Cardiac muscle cell (in vitro differentiated cells and primary cell): ENCODE data around the gene CENPA. TPM values are rescaled to one million over a fixed set of nuclear protein-coding genes. Genes with fewer than 3 reads are reported as not detected.
A peak's percentile ranks its signal among the peaks of the same experiment; 100 is the strongest.
"Not testable (repeated sequence)": the region's sequence is repeated elsewhere in the genome, so short reads cannot be mapped to it uniquely, and the experiment has no call there.

Source experiments
- DNase-seq, 2 donors: peaks; one replicate each; pipeline versions ENCODE4 v3.0.0 to v3.0.0-alpha.2; 2010 to 2017; ENCODE audit warnings: low read depth in 1 of 2, low spot score in 1 of 2
- H3K27ac ChIP-seq: fragments of 200-600 bp; sonication (generic); 2 replicates; pipeline ENCODE4 v1.5.1; 2016
- H3K27me3 ChIP-seq: fragments of 200-600 bp; sonication (generic); 2 replicates; pipeline ENCODE4 v1.6.0; 2016; ENCODE audit warnings: control low read depth
- H3K36me3 ChIP-seq: fragments of 200-600 bp; sonication (generic); 2 replicates; pipeline ENCODE4 v1.5.1; 2016; ENCODE audit warnings: control low read depth
- H3K4me1 ChIP-seq: fragments of 200-600 bp; sonication (generic); 2 replicates; pipeline ENCODE4 v1.8.1; 2017; ENCODE audit warnings: low read depth, mild to moderate bottlenecking, mixed run types
- H3K4me3 ChIP-seq: fragments of 200-600 bp; sonication (generic); 2 replicates; pipeline ENCODE4 v1.5.1; 2016; ENCODE audit warnings: mild to moderate bottlenecking
- H3K9me3 ChIP-seq: fragments of 200-600 bp; sonication (generic); 2 replicates; pipeline ENCODE4 v1.5.1; 2017; ENCODE audit warnings: low read depth, mild to moderate bottlenecking, control low read depth
- CTCF ChIP-seq: IDR thresholded peaks from 2 replicates; pipeline ENCODE4 v1.5.1; 2012; ENCODE audit warnings: low read depth, mild to moderate bottlenecking, low read length
- polyA plus RNA-seq: library from polyadenylated mRNA; unstranded; fragments of >200 nt; fragmentation: Nextera tagmentation; extraction: Ambion mirVana; gene quantifications from 2 replicates; pipeline ENCODE4 v1.2.1, GENCODE V29; 2016
- total RNA-seq: library from RNA; depleted of rRNA; stranded (reverse); fragments of >200 nt; gene quantifications from 2 replicates; pipeline ENCODE4 v1.2.3, GENCODE V29; 2016

Gene CENPA
- total and polyA plus RNA-seq, 2 experiments from 2014 or later = 5.1 to 18.6 TPM

GRCh38 chr2:26811791-26812694 lies 26.2 kb downstream of the CENPA start:
- DNase-seq = no peak
- no peaks in the 10 kb centered on the region for H3K27me3 ChIP-seq
- no peaks in the 10 kb centered on the region for H3K36me3 ChIP-seq
- no peak overlapping the region for H3K27ac ChIP-seq
- H3K9me3 ChIP-seq = no peaks in the 10 kb centered on the region
- TF ChIP-seq CTCF = no peak
- no peak overlapping the region for H3K4me3 ChIP-seq
- H3K4me1 ChIP-seq = no peaks in the 10 kb centered on the region

GRCh38 chr2:26812731-26813130 lies 26.9 kb downstream of the CENPA start:
- DNase-seq = no peak
- no peaks in the 10 kb centered on the region for H3K9me3 ChIP-seq
- no peak overlapping the region for H3K4me3 ChIP-seq
- no peaks in the 10 kb centered on the region for H3K27me3 ChIP-seq
- no peaks in the 10 kb centered on the region for H3K4me1 ChIP-seq
- no peaks in the 10 kb centered on the region for H3K36me3 ChIP-seq
- H3K27ac ChIP-seq = no peak overlapping the region
- no peak for TF ChIP-seq CTCF

- H3K4me3 ChIP-seq, H3K27ac ChIP-seq, H3K9me3 ChIP-seq, H3K4me1 ChIP-seq, H3K36me3 ChIP-seq, H3K27me3 ChIP-seq, DNase-seq: not testable (repeated sequence)
Measured at GRCh38 chr2:26814072-26814765, 28.4 kb downstream of the CENPA start.

GRCh38 chr2:26816893-26817292 lies 31.0 kb downstream of the CENPA start:
- H3K4me1 ChIP-seq = no peaks in the 10 kb centered on the region
- H3K27ac ChIP-seq = no peak overlapping the region
- DNase-seq = peak in 1 of 2 donors; percentile 6
- no peak overlapping the region for H3K4me3 ChIP-seq
- no peaks in the 10 kb centered on the region for H3K27me3 ChIP-seq
- H3K9me3 ChIP-seq = no peaks in the 10 kb centered on the region
- H3K36me3 ChIP-seq = no peaks in the 10 kb centered on the region
- TF ChIP-seq CTCF = no peak

DNA sequence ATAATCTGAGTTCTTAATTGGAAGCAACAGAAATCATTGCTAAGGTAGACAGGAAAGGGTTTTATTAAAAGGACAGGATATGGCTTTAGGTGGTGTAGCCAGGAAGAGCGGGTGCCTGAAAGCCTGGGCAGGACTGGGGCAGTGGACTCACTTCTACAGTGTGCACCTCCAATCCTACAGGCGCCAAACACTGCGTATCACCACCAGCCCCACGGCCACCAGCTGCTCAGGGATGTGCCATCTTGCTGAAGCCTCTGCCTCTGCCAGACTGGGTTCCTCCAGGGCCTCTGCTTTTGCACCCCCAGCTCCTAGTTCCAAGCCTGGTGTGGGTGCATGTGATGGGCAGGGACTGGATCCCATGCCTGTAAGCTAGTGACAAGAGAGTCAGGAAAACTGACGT lies 32.4 kb downstream of the CENPA start:
- DNase-seq = no peak
- Histone ChIP-seq H3K9me3 (no peaks in the 10 kb centered on the region), H3K4me1 (no peaks in the 10 kb centered on the region), H3K4me3 (no peak overlapping the region), H3K27ac (no peak overlapping the region), H3K27me3 (no peaks in the 10 kb centered on the region), H3K36me3 (no peaks in the 10 kb centered on the region)
- no peak for TF ChIP-seq CTCF

- Histone ChIP-seq H3K27ac (no peak overlapping the region), H3K27me3 (no peaks in the 10 kb centered on the region), H3K4me3 (no peak overlapping the region), H3K36me3 (no peaks in the 10 kb centered on the region), H3K9me3 (no peaks in the 10 kb centered on the region), H3K4me1 (no peaks in the 10 kb centered on the region)
- no peak for DNase-seq
- no peak for TF ChIP-seq CTCF
Measured at GRCh38 chr2:26818972-26819371, 33.1 kb downstream of the CENPA start.
